Activated B cell treated with CpG ODN at 0.5 μM for 24 hours (primary cell): ENCODE measurements around the gene RNF126. TPM values are rescaled to one million over a fixed set of nuclear protein-coding genes. Genes with fewer than 3 reads are reported as not detected.
A peak's percentile ranks its signal among the peaks of the same experiment; 100 is the strongest.
"Not testable (repeated sequence)": the region's sequence is repeated elsewhere in the genome, so short reads cannot be mapped to it uniquely, and the experiment has no call there.

ENCODE experiments used
- ATAC-seq: fragments of 200-7000 bp; cut with Tn5 transposase; one replicate; pipeline ENCODE4 v1.10.0; 2021; ENCODE audit warnings: low read depth, mild to moderate bottlenecking, moderate library complexity
- CTCF ChIA-PET: fragments of 350-600 bp; sonication (Branson Sonifier 250); formaldehyde crosslinking; loops from one replicate; lab custom pipeline; 2021; ENCODE audit warnings: antibody characterized with exemption; lab: Charles Lee
- POLR2A ChIA-PET: fragments of 350-600 bp; sonication (Branson Sonifier 250); formaldehyde crosslinking; loops from one replicate; lab custom pipeline; 2021; ENCODE audit warnings: antibody characterized with exemption; lab: Charles Lee
- DNase-seq: peaks from one replicate; pipeline ENCODE4 v3.0.0; 2022
- H3K27ac Mint-ChIP-seq: one replicate; pipeline ENCODE4 v1.8.0; 2020; ENCODE audit warnings: mixed read lengths
- H3K27me3 Mint-ChIP-seq: one replicate; pipeline ENCODE4 v1.8.0; 2021; ENCODE audit warnings: mixed read lengths
- H3K36me3 Mint-ChIP-seq: one replicate; pipeline ENCODE4 v1.8.0; 2021; ENCODE audit warnings: low read depth, mixed read lengths
- H3K4me1 Mint-ChIP-seq: one replicate; pipeline ENCODE4 v1.8.0; 2021; ENCODE audit warnings: mixed read lengths
- H3K4me3 Mint-ChIP-seq: one replicate; pipeline ENCODE4 v1.8.0; 2020; ENCODE audit warnings: mild to moderate bottlenecking, mixed read lengths
- H3K9me3 Mint-ChIP-seq: one replicate; pipeline ENCODE4 v1.8.0; 2020; ENCODE audit warnings: mixed read lengths
- CTCF ChIP-seq: fragments of 200-600 bp; IDR thresholded peaks from one replicate; pipeline ENCODE4 v1.8.0; 2022; ENCODE audit warnings: antibody characterized with exemption, mild to moderate bottlenecking
- intact Hi-C: fragments of 100-400 bp; cut with micrococcal nuclease; formaldehyde crosslinking; loops from one replicate; pipeline ENCODE4 v1.15.1; 2024
- total RNA-seq: library from RNA; stranded (reverse); gene quantifications from 2 replicates; pipeline ENCODE4 v1.2.3, GENCODE V29; 2022

The RNF126 gene
- total RNA-seq, 1 donor from 2014 or later, result 82.7 TPM

- intact Hi-C loops, result no loop called here
- Mint-ChIP-seq H3K4me3 (no peak overlapping the region), H3K4me1 (peaks cover 14% of the 10 kb centered on the region), H3K9me3 (no peaks in the 10 kb centered on the region), H3K27ac (no peak overlapping the region), H3K36me3 (no peaks in the 10 kb centered on the region), H3K27me3 (no peaks in the 10 kb centered on the region)
- ATAC-seq (no peak), DNase-seq (no peak)
- ChIA-PET CTCF (no interaction called here), POLR2A (no interaction called here)
- no peak for TF ChIP-seq CTCF
These were observed 54.6 kb downstream of the RNF126 start for GRCh38 chr19:608155-609003.

GRCh38 chr19:607301-608154 is 55.5 kb downstream of the RNF126 start:
- H3K27ac Mint-ChIP-seq, result no peak overlapping the region
- no peak overlapping the region for H3K4me3 Mint-ChIP-seq
- no peaks in the 10 kb centered on the region for H3K9me3 Mint-ChIP-seq
- ChIA-PET POLR2A (no interaction called here), CTCF (interaction anchor here (1.3 kb wide), 1 partner anchor 127 kb away, joined by 4 read pairs; no protein-coding TSS in a partner anchor)
- DNase-seq (no peak), ATAC-seq (no peak)
- intact Hi-C loops, result no loop called here
- no peaks in the 10 kb centered on the region for H3K36me3 Mint-ChIP-seq
- H3K4me1 Mint-ChIP-seq, result peaks cover 14% of the 10 kb centered on the region
- H3K27me3 Mint-ChIP-seq, result no peaks in the 10 kb centered on the region
- TF ChIP-seq CTCF, result no peak

- H3K4me1 Mint-ChIP-seq, DNase-seq, ATAC-seq, H3K27me3 Mint-ChIP-seq, POLR2A ChIA-PET, H3K27ac Mint-ChIP-seq, H3K9me3 Mint-ChIP-seq, intact Hi-C loops, CTCF ChIA-PET, H3K36me3 Mint-ChIP-seq: not testable (repeated sequence)
- peak overlapping the region; percentile 32 for H3K4me3 Mint-ChIP-seq
These were observed 57.7 kb downstream of the RNF126 start for GRCh38 chr19:605061-605971.

- Mint-ChIP-seq H3K4me1 (peaks cover 2% of the 10 kb centered on the region), H3K27me3 (no peaks in the 10 kb centered on the region), H3K27ac (no peak overlapping the region), H3K4me3 (no peak overlapping the region), H3K9me3 (no peaks in the 10 kb centered on the region), H3K36me3 (no peaks in the 10 kb centered on the region)
- DNase-seq (no peak), ATAC-seq (peak; percentile 77)
- ChIA-PET CTCF (no interaction called here), POLR2A (no interaction called here)
- TF ChIP-seq CTCF, result no peak
- intact Hi-C loops, result no loop called here
These were observed 58.7 kb downstream of the RNF126 start for GRCh38 chr19:604355-604754.

- ATAC-seq, result peak; percentile 55
- POLR2A ChIA-PET, H3K27me3 Mint-ChIP-seq, H3K27ac Mint-ChIP-seq, intact Hi-C loops, H3K36me3 Mint-ChIP-seq, CTCF ChIA-PET, H3K4me1 Mint-ChIP-seq, H3K9me3 Mint-ChIP-seq, H3K4me3 Mint-ChIP-seq, DNase-seq: not testable (repeated sequence)
These were observed 59.2 kb downstream of the RNF126 start for GRCh38 chr19:603779-604178.

GRCh38 chr19:603302-603639 is 59.7 kb downstream of the RNF126 start:
- DNase-seq, ATAC-seq, H3K36me3 Mint-ChIP-seq, H3K4me3 Mint-ChIP-seq, H3K27ac Mint-ChIP-seq, H3K9me3 Mint-ChIP-seq, H3K27me3 Mint-ChIP-seq, intact Hi-C loops, POLR2A ChIA-PET, H3K4me1 Mint-ChIP-seq, CTCF ChIA-PET: not testable (repeated sequence)
